ENCODE results near the gene CPEB3. TPM values are rescaled to one million over a fixed set of nuclear protein-coding genes. Genes with fewer than 3 reads are reported as not detected.

The CPEB3 gene
- total RNA-seq, 1 donor from 2014 or later: 13.6 TPM

- no peaks in the 10 kb centered on the region for H3K27me3 ChIP-seq (ENCODE audit: low read depth)
- intact Hi-C loops (cut with micrococcal nuclease): no loop called here
- no peak for TF ChIP-seq CTCF (IDR thresholded peaks at IDR 0.05; ENCODE audit: borderline replicate concordance)
- H3K4me1 ChIP-seq: no peaks in the 10 kb centered on the region
- H3K27ac ChIP-seq (replicated peaks): no peak overlapping the region
- peaks cover 12% of the 10 kb centered on the region for H3K9me3 ChIP-seq (replicated peaks)
- DNase-seq: no peak
- no peak overlapping the region for H3K4me3 ChIP-seq
- peaks cover 67% of the 10 kb centered on the region for H3K36me3 ChIP-seq
Observed at GRCh38 chr10:92003258-92003657, 287.6 kb downstream of the CPEB3 start.

- H3K4me3 ChIP-seq: no peak overlapping the region
- H3K4me1 ChIP-seq: no peaks in the 10 kb centered on the region
- peaks cover 12% of the 10 kb centered on the region for H3K9me3 ChIP-seq (replicated peaks)
- H3K27ac ChIP-seq (replicated peaks): no peak overlapping the region
- H3K27me3 ChIP-seq (ENCODE audit: low read depth): no peaks in the 10 kb centered on the region
- intact Hi-C loops (cut with micrococcal nuclease): no loop called here
- H3K36me3 ChIP-seq: peaks cover 77% of the 10 kb centered on the region
- TF ChIP-seq CTCF (IDR thresholded peaks at IDR 0.05; ENCODE audit: borderline replicate concordance): no peak
- DNase-seq: no peak
Observed at GRCh38 chr10:92001995-92002394, 288.9 kb downstream of the CPEB3 start.

- intact Hi-C loops (cut with micrococcal nuclease): no loop called here
- Histone ChIP-seq H3K27ac (replicated peaks) (no peak overlapping the region), H3K9me3 (replicated peaks) (peaks cover 12% of the 10 kb centered on the region), H3K4me1 (no peaks in the 10 kb centered on the region), H3K4me3 (no peak overlapping the region), H3K27me3 (ENCODE audit: low read depth) (no peaks in the 10 kb centered on the region), H3K36me3 (peaks cover 80% of the 10 kb centered on the region)
- TF ChIP-seq CTCF (IDR thresholded peaks at IDR 0.05; ENCODE audit: borderline replicate concordance): no peak
- no peak for DNase-seq
Observed at GRCh38 chr10:92001581-92001980, 289.3 kb downstream of the CPEB3 start.

Other genes starting within 250 kb of the CPEB3 start
- gene MARCHF5, start 89 bp upstream of the CPEB3 start, total RNA-seq: 32.2 TPM

All from left ventricle myocardium inferior (tissue), 1 donor.